ENCODE results near the gene PRR12.

Gene PRR12

DNA sequence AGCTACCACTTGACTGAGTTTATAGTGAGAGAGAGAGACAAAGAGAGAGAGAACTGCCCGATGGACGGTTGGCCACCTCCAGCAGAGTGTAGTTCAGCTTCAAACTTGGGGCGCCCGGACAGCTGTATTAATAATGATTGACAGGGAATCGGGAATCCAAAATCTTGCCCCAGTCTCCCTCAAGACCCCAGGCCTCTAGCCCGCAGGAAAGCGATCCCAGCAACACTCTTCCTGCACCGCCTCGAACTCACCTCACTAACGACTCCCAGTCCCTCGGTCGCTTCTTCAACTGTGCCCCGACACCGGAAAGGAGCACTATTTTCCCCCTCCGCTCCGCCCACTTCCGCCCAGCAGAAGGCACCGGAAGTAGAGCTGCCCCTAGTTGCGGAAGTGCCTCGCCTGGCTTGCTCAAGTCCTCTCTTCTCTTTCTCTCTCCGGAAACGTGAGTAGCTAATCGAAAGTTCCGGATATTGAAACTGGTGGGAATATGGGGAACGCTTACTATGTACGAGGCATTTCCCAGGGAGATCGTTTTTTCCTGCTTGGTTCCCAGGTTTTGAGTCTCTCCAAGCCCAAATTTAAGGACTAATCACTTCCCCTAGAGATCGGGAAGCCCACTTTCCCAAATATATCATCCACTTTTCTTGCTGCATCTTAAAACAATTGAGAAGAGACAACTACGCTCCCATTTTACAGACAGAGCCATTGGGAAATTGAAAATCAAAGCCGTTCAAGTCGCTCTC, 10.5 kb upstream of the PRR12 start, which contains the start of gene NOSIP (continued):
- TF ChIP-seq, protein P1, sequence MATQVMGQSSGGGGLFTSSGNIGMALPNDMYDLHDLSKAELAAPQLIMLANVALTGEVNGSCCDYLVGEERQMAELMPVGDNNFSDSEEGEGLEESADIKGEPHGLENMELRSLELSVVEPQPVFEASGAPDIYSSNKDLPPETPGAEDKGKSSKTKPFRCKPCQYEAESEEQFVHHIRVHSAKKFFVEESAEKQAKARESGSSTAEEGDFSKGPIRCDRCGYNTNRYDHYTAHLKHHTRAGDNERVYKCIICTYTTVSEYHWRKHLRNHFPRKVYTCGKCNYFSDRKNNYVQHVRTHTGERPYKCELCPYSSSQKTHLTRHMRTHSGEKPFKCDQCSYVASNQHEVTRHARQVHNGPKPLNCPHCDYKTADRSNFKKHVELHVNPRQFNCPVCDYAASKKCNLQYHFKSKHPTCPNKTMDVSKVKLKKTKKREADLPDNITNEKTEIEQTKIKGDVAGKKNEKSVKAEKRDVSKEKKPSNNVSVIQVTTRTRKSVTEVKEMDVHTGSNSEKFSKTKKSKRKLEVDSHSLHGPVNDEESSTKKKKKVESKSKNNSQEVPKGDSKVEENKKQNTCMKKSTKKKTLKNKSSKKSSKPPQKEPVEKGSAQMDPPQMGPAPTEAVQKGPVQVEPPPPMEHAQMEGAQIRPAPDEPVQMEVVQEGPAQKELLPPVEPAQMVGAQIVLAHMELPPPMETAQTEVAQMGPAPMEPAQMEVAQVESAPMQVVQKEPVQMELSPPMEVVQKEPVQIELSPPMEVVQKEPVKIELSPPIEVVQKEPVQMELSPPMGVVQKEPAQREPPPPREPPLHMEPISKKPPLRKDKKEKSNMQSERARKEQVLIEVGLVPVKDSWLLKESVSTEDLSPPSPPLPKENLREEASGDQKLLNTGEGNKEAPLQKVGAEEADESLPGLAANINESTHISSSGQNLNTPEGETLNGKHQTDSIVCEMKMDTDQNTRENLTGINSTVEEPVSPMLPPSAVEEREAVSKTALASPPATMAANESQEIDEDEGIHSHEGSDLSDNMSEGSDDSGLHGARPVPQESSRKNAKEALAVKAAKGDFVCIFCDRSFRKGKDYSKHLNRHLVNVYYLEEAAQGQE (tag by site-specific recombination; IDR thresholded peaks at IDR 0.05), result no peak
- peak; percentile 83 for TF ChIP-seq KLF9 (tag by site-specific recombination; IDR thresholded peaks at IDR 0.05; ENCODE audit: low read depth)
- TF ChIP-seq, protein P2, sequence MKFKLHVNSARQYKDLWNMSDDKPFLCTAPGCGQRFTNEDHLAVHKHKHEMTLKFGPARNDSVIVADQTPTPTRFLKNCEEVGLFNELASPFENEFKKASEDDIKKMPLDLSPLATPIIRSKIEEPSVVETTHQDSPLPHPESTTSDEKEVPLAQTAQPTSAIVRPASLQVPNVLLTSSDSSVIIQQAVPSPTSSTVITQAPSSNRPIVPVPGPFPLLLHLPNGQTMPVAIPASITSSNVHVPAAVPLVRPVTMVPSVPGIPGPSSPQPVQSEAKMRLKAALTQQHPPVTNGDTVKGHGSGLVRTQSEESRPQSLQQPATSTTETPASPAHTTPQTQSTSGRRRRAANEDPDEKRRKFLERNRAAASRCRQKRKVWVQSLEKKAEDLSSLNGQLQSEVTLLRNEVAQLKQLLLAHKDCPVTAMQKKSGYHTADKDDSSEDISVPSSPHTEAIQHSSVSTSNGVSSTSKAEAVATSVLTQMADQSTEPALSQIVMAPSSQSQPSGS (tag by site-specific recombination; IDR thresholded peaks at IDR 0.05; ENCODE audit: low read depth), result no peak
- TF ChIP-seq ZNF830 (tag by site-specific recombination; IDR thresholded peaks at IDR 0.05; ENCODE audit: low read depth), result no peak
- peak; percentile 41; the same call in 1 of the 2 replicates for TF ChIP-seq GLIS1 (tag by site-specific recombination; IDR thresholded peaks at IDR 0.05)
- no peak for TF ChIP-seq ZNF174 (tag by site-specific recombination; IDR thresholded peaks at IDR 0.05)
- no peak for TF ChIP-seq ZNF555 (tag by site-specific recombination; conservative IDR thresholded peaks at IDR 0.05)
- TF ChIP-seq, protein P3, sequence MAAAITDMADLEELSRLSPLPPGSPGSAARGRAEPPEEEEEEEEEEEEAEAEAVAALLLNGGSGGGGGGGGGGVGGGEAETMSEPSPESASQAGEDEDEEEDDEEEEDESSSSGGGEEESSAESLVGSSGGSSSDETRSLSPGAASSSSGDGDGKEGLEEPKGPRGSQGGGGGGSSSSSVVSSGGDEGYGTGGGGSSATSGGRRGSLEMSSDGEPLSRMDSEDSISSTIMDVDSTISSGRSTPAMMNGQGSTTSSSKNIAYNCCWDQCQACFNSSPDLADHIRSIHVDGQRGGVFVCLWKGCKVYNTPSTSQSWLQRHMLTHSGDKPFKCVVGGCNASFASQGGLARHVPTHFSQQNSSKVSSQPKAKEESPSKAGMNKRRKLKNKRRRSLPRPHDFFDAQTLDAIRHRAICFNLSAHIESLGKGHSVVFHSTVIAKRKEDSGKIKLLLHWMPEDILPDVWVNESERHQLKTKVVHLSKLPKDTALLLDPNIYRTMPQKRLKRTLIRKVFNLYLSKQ (tag by site-specific recombination; IDR thresholded peaks at IDR 0.05; ENCODE audit: borderline replicate concordance), result no peak
- TF ChIP-seq ZNF341 (tag by site-specific recombination; IDR thresholded peaks at IDR 0.05; ENCODE audit: low read depth), result no peak
- no peak for TF ChIP-seq ZSCAN16 (tag by site-specific recombination; IDR thresholded peaks at IDR 0.05)
- TF ChIP-seq ZNF23 (tag by site-specific recombination; IDR thresholded peaks at IDR 0.05; ENCODE audit: borderline replicate concordance), result no peak
- TF ChIP-seq, protein P4, sequence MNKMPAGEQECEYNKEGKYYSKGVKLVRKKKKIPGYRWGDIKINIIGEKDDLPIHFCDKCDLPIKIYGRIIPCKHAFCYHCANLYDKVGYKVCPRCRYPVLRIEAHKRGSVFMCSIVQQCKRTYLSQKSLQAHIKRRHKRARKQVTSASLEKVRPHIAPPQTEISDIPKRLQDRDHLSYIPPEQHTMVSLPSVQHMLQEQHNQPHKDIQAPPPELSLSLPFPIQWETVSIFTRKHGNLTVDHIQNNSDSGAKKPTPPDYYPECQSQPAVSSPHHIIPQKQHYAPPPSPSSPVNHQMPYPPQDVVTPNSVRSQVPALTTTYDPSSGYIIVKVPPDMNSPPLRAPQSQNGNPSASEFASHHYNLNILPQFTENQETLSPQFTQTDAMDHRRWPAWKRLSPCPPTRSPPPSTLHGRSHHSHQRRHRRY (tag by site-specific recombination; IDR thresholded peaks at IDR 0.05), result no peak
- TF ChIP-seq, protein P5, sequence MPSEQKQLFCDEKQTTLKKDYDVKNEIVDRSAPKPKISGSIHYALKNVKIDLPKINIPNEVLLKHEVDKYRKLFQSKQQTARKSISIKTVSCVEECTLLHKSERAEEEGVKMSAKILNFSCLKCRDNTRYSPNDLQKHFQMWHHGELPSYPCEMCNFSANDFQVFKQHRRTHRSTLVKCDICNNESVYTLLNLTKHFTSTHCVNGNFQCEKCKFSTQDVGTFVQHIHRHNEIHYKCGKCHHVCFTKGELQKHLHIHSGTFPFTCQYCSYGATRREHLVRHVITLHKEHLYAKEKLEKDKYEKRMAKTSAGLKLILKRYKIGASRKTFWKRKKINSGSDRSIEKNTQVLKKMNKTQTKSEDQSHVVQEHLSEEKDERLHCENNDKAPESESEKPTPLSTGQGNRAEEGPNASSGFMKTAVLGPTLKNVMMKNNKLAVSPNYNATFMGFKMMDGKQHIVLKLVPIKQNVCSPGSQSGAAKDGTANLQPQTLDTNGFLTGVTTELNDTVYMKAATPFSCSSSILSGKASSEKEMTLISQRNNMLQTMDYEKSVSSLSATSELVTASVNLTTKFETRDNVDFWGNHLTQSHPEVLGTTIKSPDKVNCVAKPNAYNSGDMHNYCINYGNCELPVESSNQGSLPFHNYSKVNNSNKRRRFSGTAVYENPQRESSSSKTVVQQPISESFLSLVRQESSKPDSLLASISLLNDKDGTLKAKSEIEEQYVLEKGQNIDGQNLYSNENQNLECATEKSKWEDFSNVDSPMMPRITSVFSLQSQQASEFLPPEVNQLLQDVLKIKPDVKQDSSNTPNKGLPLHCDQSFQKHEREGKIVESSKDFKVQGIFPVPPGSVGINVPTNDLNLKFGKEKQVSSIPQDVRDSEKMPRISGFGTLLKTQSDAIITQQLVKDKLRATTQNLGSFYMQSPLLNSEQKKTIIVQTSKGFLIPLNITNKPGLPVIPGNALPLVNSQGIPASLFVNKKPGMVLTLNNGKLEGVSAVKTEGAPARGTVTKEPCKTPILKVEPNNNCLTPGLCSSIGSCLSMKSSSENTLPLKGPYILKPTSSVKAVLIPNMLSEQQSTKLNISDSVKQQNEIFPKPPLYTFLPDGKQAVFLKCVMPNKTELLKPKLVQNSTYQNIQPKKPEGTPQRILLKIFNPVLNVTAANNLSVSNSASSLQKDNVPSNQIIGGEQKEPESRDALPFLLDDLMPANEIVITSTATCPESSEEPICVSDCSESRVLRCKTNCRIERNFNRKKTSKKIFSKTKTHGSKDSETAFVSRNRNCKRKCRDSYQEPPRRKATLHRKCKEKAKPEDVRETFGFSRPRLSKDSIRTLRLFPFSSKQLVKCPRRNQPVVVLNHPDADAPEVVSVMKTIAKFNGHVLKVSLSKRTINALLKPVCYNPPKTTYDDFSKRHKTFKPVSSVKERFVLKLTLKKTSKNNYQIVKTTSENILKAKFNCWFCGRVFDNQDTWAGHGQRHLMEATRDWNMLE (tag by site-specific recombination; conservative IDR thresholded peaks at IDR 0.05; ENCODE audit: low read depth), result peak; percentile 98
- TF ChIP-seq ZNF623 (tag by site-specific recombination; IDR thresholded peaks at IDR 0.05), result peak; percentile 20; the same call in 1 of the 2 replicates
- no peak for TF ChIP-seq ZNF560 (tag by site-specific recombination; IDR thresholded peaks at IDR 0.05; ENCODE audit: borderline replicate concordance)
- TF ChIP-seq, protein P6, sequence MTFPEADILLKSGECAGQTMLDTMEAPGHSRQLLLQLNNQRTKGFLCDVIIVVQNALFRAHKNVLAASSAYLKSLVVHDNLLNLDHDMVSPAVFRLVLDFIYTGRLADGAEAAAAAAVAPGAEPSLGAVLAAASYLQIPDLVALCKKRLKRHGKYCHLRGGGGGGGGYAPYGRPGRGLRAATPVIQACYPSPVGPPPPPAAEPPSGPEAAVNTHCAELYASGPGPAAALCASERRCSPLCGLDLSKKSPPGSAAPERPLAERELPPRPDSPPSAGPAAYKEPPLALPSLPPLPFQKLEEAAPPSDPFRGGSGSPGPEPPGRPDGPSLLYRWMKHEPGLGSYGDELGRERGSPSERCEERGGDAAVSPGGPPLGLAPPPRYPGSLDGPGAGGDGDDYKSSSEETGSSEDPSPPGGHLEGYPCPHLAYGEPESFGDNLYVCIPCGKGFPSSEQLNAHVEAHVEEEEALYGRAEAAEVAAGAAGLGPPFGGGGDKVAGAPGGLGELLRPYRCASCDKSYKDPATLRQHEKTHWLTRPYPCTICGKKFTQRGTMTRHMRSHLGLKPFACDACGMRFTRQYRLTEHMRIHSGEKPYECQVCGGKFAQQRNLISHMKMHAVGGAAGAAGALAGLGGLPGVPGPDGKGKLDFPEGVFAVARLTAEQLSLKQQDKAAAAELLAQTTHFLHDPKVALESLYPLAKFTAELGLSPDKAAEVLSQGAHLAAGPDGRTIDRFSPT (tag by site-specific recombination; IDR thresholded peaks at IDR 0.05), result no peak
- TF ChIP-seq ZNF202 (tag by site-specific recombination; IDR thresholded peaks at IDR 0.05; ENCODE audit: borderline replicate concordance), result no peak

All from HEK293 (cell line).